ENCODE data around the gene PPA1.
"Not testable (repeated sequence)": the region's sequence is repeated elsewhere in the genome, so short reads cannot be mapped to it uniquely, and the experiment has no call there.

- not testable (repeated sequence) for TF ChIP-seq POLR2A, SPI1 (IDR thresholded peaks at IDR 0.05; ENCODE audit: low read depth, low read length)
These were observed 6.1 kb upstream of the PPA1 start for GRCh38 chr10:70239077-70239976.
